HCT116 (cell line): ENCODE measurements around the gene APOLD1. TPM values are rescaled to one million over a fixed set of nuclear protein-coding genes. Genes with fewer than 3 reads are reported as not detected.
A peak's percentile ranks its signal among the peaks of the same experiment; 100 is the strongest.

Experiments
- ATAC-seq: fragments of 200-7000 bp; cut with Tn5 transposase; 2 replicates; pipeline ENCODE4 v1.9.1; 2020; ENCODE audit warnings: mild to moderate bottlenecking, moderate library complexity
- BruUV-seq: library from RNA; stranded (reverse); fragments of 400-500 nt; replicated peaks from 2 replicates; lab custom pipeline; 2021; lab: Mats Ljungman, UMichigan
- CTCF ChIA-PET: fragments of 300-600 bp; sonication (Branson Sonifier 250); formaldehyde crosslinking; loops from one replicate; lab custom pipeline; 2021; ENCODE audit warnings: antibody characterized with exemption; lab: Charles Lee
- POLR2A ChIA-PET: fragments of 300-600, 350-600 bp; sonication (Branson Sonifier 250); formaldehyde crosslinking; loops from one replicate; lab custom pipeline; 2021; ENCODE audit warnings: antibody characterized with exemption; lab: Charles Lee
- RAD21 ChIA-PET, 2 experiments: fragments of 300-600 bp; sonication (Branson Sonifier 250); formaldehyde crosslinking; loops; one replicate each; lab custom pipeline; 2023; ENCODE audit warnings: low total read pairs in 2 of 2; ENCODE audit not compliant: uncharacterized antibody in 2 of 2, unreplicated experiment in 2 of 2, low non-redundant PET in 1 of 2; lab: Charles Lee
- DNase-seq: peaks from one replicate; pipeline ENCODE4 v3.0.0-alpha.2; 2010; ENCODE audit warnings: low read depth, low spot score
- H2AFZ ChIP-seq: fragments of 200-600 bp; shearing (Covaris generic), sonication (generic); 2 replicates; pipeline ENCODE4 v1.6.1; 2017; ENCODE audit warnings: low read depth, mixed run types, mixed read lengths, antibody characterized with exemption, low read length; ENCODE audit not compliant: poor library complexity, severe bottlenecking
- H3K27ac ChIP-seq: 2 replicates; pipeline ENCODE4 v1.5.1; 2012; ENCODE audit warnings: low read depth, low read length
- H3K27me3 ChIP-seq: fragments of 200-600 bp; sonication (generic); 2 replicates; pipeline ENCODE4 v1.6.1; 2016; ENCODE audit warnings: mixed run types, low read length, mixed read lengths; ENCODE audit not compliant: insufficient read depth
- H3K36me3 ChIP-seq, 2 experiments: fragments of 200-500 bp in 1 of 2; fragments of 200-600 bp in 1 of 2; sonication (Bioruptor generic) in 1 of 2; sonication (generic) in 1 of 2; 2 replicates each; pipeline versions ENCODE4 v1.5.1 to v1.6.1; 2014 to 2016; ENCODE audit warnings: low read length in 2 of 2, inconsistent platforms in 1 of 2, mixed read lengths in 1 of 2, mixed run types in 1 of 2; ENCODE audit not compliant: insufficient read depth in 2 of 2, control insufficient read depth in 1 of 2
- H3K4me1 ChIP-seq, 2 experiments: fragments of 200-600 bp in 1 of 2; sonication (generic) in 1 of 2; 2 replicates each; pipeline versions ENCODE4 v1.5.1 to v1.6.1; 2012 to 2017; ENCODE audit warnings: low read length in 2 of 2, inconsistent platforms in 1 of 2, mild to moderate bottlenecking in 1 of 2, mixed read lengths in 1 of 2, mixed run types in 1 of 2, moderate library complexity in 1 of 2; ENCODE audit not compliant: insufficient read depth in 2 of 2, control insufficient read depth in 1 of 2
- H3K4me2 ChIP-seq: fragments of 200-600 bp; sonication (generic); 2 replicates; pipeline ENCODE4 v1.6.1; 2017; ENCODE audit warnings: mixed run types, low read length, mixed read lengths
- H3K4me3 ChIP-seq, 2 experiments: fragments of 200-600 bp in 1 of 2; sonication (generic) in 1 of 2; replicated peaks in 1 of 2; 2 replicates each; pipeline ENCODE4 v1.5.1; 2011 to 2016; ENCODE audit warnings: low read length in 2 of 2, control low read depth in 1 of 2, low read depth in 1 of 2, mild to moderate bottlenecking in 1 of 2, mixed read lengths in 1 of 2, mixed run types in 1 of 2
- H3K79me2 ChIP-seq: fragments of 200-600 bp; sonication (generic); 2 replicates; pipeline ENCODE4 v1.6.1; 2017; ENCODE audit warnings: mild to moderate bottlenecking, mixed run types, low read length, moderate library complexity, mixed read lengths; ENCODE audit not compliant: insufficient read depth
- H3K9ac ChIP-seq: fragments of 200-600 bp; sonication (generic); 2 replicates; pipeline ENCODE4 v1.6.1; 2016; ENCODE audit warnings: low read length, mixed read lengths
- H3K9me2 ChIP-seq: fragments of 200-600 bp; sonication (generic), shearing (Covaris generic); 2 replicates; pipeline ENCODE4 v1.6.1; 2017; ENCODE audit warnings: mixed run types, mild to moderate bottlenecking, moderate library complexity; ENCODE audit not compliant: insufficient read depth
- H3K9me3 ChIP-seq, 2 experiments: fragments of 200-500 bp in 1 of 2; fragments of 200-600 bp in 1 of 2; sonication (Bioruptor generic) in 1 of 2; sonication (generic) in 1 of 2; 2 replicates each; pipeline ENCODE4 v1.6.1; 2014 to 2017; ENCODE audit warnings: low read length in 2 of 2, mixed read lengths in 2 of 2, inconsistent platforms in 1 of 2, low read depth in 1 of 2, mild to moderate bottlenecking in 1 of 2, mixed run types in 1 of 2, moderate library complexity in 1 of 2; ENCODE audit not compliant: control insufficient read depth in 1 of 2, insufficient read depth in 1 of 2
- H4K20me1 ChIP-seq: fragments of 200-600 bp; sonication (generic), shearing (Covaris generic); 2 replicates; pipeline ENCODE4 v1.6.1; 2017; ENCODE audit warnings: mixed run types, mild to moderate bottlenecking, moderate library complexity; ENCODE audit not compliant: insufficient read depth
- ATF3 ChIP-seq: IDR thresholded peaks from 2 replicates; pipeline ENCODE4 v1.6.1; 2012
- CBX3 ChIP-seq: IDR thresholded peaks from 2 replicates; pipeline ENCODE4 v1.6.1; 2012; ENCODE audit warnings: low read depth
- CEBPB ChIP-seq: IDR thresholded peaks from 2 replicates; pipeline ENCODE4 v1.6.1; 2012; ENCODE audit warnings: low read depth
- CTCF ChIP-seq, 3 experiments: fragments of 200-600 bp in 1 of 3; sonication (generic) in 1 of 3; IDR thresholded peaks in 2 of 3; conservative IDR thresholded peaks in 1 of 3; 2 replicates each; pipeline ENCODE4 v1.5.1; 2012 to 2017; ENCODE audit warnings: low read depth in 2 of 3, low read length in 2 of 3, antibody characterized with exemption in 1 of 3, borderline replicate concordance in 1 of 3, control low read depth in 1 of 3, mild to moderate bottlenecking in 1 of 3, mixed read lengths in 1 of 3, mixed run types in 1 of 3, moderate library complexity in 1 of 3; ENCODE audit not compliant: insufficient read depth in 1 of 3
- EGR1 ChIP-seq: IDR thresholded peaks from 2 replicates; pipeline ENCODE4 v1.6.1; 2012; ENCODE audit warnings: low read depth
- EZH2 ChIP-seq: fragments of 200-600 bp; sonication (generic); IDR thresholded peaks from 2 replicates; pipeline ENCODE4 v1.6.1; 2017; ENCODE audit warnings: antibody characterized with exemption, mixed run types
- EZH2phosphoT487 ChIP-seq: fragments of 200-600 bp; IDR thresholded peaks from 2 replicates; pipeline ENCODE4 v1.6.1; 2018; ENCODE audit warnings: antibody characterized with exemption, borderline replicate concordance
- FOSL1 ChIP-seq: IDR thresholded peaks from 2 replicates; pipeline ENCODE4 v1.6.1; 2012; ENCODE audit warnings: low read depth
- POLR2AphosphoS5 ChIP-seq: IDR thresholded peaks from 2 replicates; pipeline ENCODE4 v1.6.1; 2011; ENCODE audit warnings: mild to moderate bottlenecking, low read depth, low read length, moderate library complexity
- RAD21 ChIP-seq: IDR thresholded peaks from 2 replicates; pipeline ENCODE4 v1.6.1; 2012; ENCODE audit warnings: low read depth, mild to moderate bottlenecking
- REST ChIP-seq: IDR thresholded peaks from 2 replicates; pipeline ENCODE4 v1.6.1; 2012; ENCODE audit warnings: low read depth
- SIN3A ChIP-seq: IDR thresholded peaks from 2 replicates; pipeline ENCODE4 v1.6.1; 2012; ENCODE audit warnings: low read depth
- SRF ChIP-seq: IDR thresholded peaks from 2 replicates; pipeline ENCODE4 v1.6.1; 2012; ENCODE audit warnings: low read depth
- ZBTB33 ChIP-seq: IDR thresholded peaks from 2 replicates; pipeline ENCODE4 v1.6.1; 2011; ENCODE audit warnings: mild to moderate bottlenecking, low read length, moderate library complexity; ENCODE audit not compliant: insufficient replicate concordance; ENCODE audit errors: extremely low read depth
- ZFX ChIP-seq: fragments of 450-650 bp; IDR thresholded peaks from 2 replicates; pipeline ENCODE4 v1.6.1; 2017
- intact Hi-C: fragments of 100-400 bp; cut with micrococcal nuclease; formaldehyde crosslinking; loops from 2 replicates; pipeline ENCODE4 v1.10.0; 2022
- total RNA-seq: library from RNA; stranded (reverse); gene quantifications from one replicate; pipeline ENCODE4 v1.2.1, GENCODE V29; 2021; ENCODE audit not compliant: unreplicated experiment

Gene APOLD1
- total RNA-seq, 1 experiment from 2014 or later = 3.9 TPM

DNA sequence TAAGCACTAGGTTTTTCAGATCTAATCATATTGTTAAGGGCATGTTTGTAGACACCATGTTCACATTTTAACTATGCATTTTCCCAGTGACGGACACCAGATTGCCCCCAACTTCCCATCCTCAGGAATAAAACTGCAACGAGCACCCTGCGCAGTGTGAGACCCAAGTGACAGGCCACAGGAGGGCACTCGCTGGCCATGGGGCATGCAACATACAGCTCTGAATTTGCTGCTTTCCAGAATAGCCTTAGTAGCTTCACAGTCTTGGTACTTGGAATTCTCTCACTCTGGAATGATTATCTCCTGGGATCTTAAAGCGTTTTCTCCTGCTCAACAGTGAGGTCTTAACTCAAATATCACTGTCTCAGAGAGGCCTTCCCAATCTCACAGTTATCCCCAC is 26.7 kb downstream of the APOLD1 start:
- CTCF ChIA-PET = interaction anchor here (0.7 to 2.1 kb wide), 11 partner anchors 9 to 233 kb away, joined by 3 to 12 read pairs (median 3); no protein-coding TSS in a partner anchor
- intact Hi-C loops = loop anchor here (2.0 to 10.0 kb wide), 3 partner anchors 79 to 283 kb away; partner anchors contain the start of gene GPRC5A
- RAD21 ChIA-PET = interaction anchor here (0.8 to 1.7 kb wide), 4 partner anchors 25 to 170 kb away, joined by 3 to 4 read pairs (median 4); partner anchors contain the start of gene GPRC5A (in 1 of the 2)
- POLR2A ChIA-PET = interaction anchor here (0.8 to 2.2 kb wide), 4 partner anchors 9 to 87 kb away, joined by 3 to 9 read pairs (median 4); no protein-coding TSS in a partner anchor
- Histone ChIP-seq H3K36me3 (peaks cover 12 to 28% of the 10 kb centered on the region in 2 experiments; a peak in 3 of 4 replicates), H2AFZ (no peak overlapping the region), H3K9ac (no peak overlapping the region), H3K9me3 (no peaks in the 10 kb centered on the region), H4K20me1 (no peaks in the 10 kb centered on the region)
- no peak for DNase-seq
- TF ChIP-seq ZFX (no peak), POLR2AphosphoS5 (no peak), FOSL1 (no peak), ATF3 (no peak), EGR1 (no peak), EZH2 (no peak), SIN3A (no peak), EZH2phosphoT487 (no peak), ZBTB33 (no peak), CEBPB (no peak), REST (no peak), CBX3 (no peak), SRF (no peak), RAD21 (peak; percentile 77), CTCF (IDR thresholded peaks at IDR 0.05 in 2 of 3, conservative IDR thresholded peaks at IDR 0.05 in 1 of 3; ENCODE audit: borderline replicate concordance in 1 of 3, insufficient read depth in 1 of 3, low read depth in 2 of 3, low read length in 2 of 3) (peak; percentile 47 to 61 (median 55); a peak in 5 of 6 replicates)
- TF ChIP-seq, all 23 proteins: peak for 2
- Histone ChIP-seq H3K27ac (no peak overlapping the region), H3K27me3 (no peaks in the 10 kb centered on the region), H3K4me2 (peak overlapping the region; percentile 92), H3K4me1 (peaks cover 9 to 52% of the 10 kb centered on the region in 2 experiments; a peak in 3 of 4 replicates), H3K79me2 (peaks cover 41% of the 10 kb centered on the region), H3K9me2 (no peaks in the 10 kb centered on the region), H3K4me3 (no peak overlapping the region)
- BruUV-seq = no TSS peak
- peak; percentile 63 for ATAC-seq
